GM11168 (cell line): ENCODE results near the gene AP2A2.

Experiments
- in situ Hi-C: fragments of 300-500 bp; cut with MboI; formaldehyde crosslinking; loops from one replicate; pipeline ENCODE4 v1.12.0; 2022; ENCODE audit warnings: low sequenced_read_pairs; ENCODE audit not compliant: unreplicated experiment

Gene AP2A2

DNA sequence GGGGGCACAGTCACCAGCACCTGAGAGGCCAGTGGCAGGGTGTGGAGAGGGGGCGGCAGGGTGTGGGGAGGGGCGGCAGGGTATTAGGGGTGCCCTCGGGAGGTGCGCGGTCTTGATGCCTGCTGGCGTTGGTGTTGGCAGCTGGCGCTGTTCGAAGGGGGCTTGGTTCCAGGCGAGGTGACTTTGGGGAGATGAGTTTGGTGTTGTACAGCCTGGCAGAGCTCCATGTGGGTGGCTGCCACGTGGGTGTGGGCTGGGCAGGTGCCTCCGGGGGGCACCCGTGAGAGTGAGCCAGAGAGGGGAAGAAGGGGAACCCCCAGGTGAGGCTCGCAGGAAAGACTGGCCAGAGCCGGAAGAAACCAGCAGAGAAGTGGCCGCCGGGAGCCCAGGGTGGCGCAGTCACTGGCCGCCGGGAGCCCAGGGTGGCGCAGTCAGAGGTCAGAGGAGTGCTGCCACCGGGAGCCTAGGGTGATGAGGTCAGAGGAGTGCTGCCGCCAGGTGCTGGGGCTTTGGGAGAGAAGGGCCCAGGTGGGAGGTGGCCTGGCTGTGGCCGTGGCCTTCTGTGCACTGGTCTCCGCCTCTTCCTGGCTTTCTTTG lies 66.1 kb downstream of the AP2A2 start:
- in situ Hi-C loops, result no loop called here

GRCh38 chr11:992577-992976 lies 66.9 kb downstream of the AP2A2 start:
- in situ Hi-C loops, result no loop called here

- in situ Hi-C loops, result no loop called here
Observed at GRCh38 chr11:993632-994167, 68.0 kb downstream of the AP2A2 start.

- in situ Hi-C loops, result no loop called here
Observed at GRCh38 chr11:995044-995751, 69.5 kb downstream of the AP2A2 start.

DNA sequence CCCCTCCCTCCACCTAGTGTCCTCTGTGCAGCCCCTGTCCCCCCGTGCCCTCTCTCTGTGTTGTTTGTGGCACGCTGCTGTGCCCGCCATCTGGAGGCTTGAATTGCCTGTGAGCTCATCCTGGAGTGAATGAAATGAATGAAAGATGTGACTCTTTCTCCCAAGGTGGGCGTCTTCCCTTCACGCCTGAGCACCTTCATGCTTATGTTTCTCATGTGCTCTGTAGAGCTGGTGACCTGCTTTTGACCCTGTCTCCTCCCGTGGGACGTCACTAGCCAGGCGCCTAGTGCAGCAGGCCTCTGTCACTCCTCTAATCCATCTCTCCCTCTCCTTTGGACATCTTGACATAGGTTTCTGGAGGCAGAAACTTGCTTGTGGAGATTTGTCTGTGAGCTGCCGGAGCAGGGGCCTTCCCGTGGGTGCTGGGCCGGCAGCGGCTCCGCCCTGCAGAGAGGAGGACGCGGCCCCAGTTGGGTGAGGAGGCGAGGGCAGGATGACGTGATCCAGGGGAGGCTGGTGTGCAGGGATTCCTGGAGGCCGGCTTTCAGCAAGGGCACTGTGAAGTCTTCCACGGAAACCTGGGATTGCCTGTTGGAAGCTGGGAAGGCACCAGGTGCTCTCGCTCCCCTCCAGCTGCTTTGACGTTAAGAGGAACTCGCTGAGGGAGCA lies 70.2 kb downstream of the AP2A2 start:
- in situ Hi-C loops, result no loop called here

- in situ Hi-C loops, result no loop called here
Observed at GRCh38 chr11:996681-997080, 71.0 kb downstream of the AP2A2 start.

GRCh38 chr11:997907-998306 lies 72.2 kb downstream of the AP2A2 start:
- in situ Hi-C loops, result no loop called here

- in situ Hi-C loops, result no loop called here
Observed at GRCh38 chr11:999009-999408, 73.3 kb downstream of the AP2A2 start.

GRCh38 chr11:1000357-1001278 lies 74.9 kb downstream of the AP2A2 start:
- in situ Hi-C loops, result no loop called here

DNA sequence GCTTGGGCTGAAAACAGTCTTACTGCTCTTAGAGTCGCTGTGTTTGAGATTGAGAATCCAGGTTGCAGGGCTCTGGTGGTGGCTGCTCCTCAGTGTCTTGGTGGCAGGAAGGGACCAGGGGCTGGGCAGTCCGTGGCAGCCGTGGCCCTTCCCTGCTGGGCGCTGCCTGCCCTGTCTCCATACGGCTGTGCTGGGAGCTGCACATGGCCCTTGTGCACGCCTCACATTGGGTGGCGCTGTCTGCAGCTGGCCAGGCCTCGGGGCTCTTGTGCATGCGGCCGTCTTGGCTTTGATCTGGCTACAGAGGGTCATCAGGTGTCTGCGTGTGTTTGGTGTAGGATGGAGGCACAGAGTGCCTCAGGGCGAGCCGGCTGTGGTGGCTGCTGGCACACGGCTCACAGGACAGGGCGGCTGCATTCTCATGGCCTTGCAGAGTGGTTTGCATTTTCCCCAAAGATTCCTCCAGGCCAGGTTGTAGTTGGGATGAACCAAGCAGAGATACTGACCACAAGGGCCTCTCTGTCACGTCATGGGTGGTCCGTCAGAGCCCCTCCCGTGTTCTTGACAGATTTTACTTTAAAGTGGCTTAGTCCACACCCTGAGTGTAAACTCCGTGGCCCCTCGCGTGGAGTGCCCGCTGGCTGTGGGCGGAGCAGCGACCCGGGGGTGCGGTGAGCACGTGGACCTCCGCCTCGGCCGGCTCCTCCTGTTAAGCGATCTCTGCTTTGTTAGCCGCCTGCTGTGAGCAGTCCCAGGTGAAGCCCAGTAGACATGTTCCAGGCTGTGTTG lies 76.1 kb downstream of the AP2A2 start:
- in situ Hi-C loops, result no loop called here

- in situ Hi-C loops, result no loop called here
Observed at GRCh38 chr11:1002406-1002984, 76.8 kb downstream of the AP2A2 start.

DNA sequence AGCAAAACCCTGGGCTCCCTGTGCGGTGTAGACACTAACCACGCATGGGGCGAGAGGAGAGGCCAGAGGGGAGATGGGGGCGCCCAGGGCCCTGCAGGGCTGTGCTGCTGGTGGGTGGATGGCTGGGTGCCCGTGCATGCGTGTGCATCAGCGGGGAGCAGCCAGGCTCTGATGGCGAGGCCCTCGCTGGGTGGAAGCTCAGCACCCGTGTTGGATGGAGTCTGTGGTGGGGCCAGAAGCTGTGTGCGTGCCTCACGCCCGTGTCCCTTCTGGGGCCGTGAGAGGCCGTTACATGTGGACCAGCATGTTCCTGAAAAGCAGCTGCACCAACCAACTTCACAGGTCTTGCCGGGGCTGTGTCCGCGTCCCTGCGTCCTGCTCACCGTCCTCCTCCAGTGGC lies 77.5 kb downstream of the AP2A2 start:
- in situ Hi-C loops, result no loop called here

- in situ Hi-C loops, result no loop called here
Observed at GRCh38 chr11:1005928-1006327, 80.3 kb downstream of the AP2A2 start.

DNA sequence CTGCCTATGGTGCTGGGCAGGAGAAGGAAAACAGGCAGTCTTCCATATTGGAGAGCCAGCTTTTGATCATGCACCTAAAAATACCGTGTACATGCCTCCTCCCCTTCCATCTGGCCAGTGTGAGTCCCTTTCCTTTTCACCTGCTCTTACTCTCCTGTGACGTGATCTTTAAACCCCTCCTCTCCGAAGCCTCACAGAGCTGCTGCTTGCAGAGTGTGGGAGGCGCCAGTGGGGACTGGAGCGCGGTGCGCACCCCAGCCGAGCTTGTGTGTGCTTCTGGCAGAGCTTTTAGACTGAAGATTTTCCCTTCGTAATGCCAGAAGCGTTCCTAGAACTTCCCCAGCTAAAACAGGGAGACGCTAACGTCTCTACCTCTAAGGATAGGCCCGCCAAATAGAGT lies 81.1 kb downstream of the AP2A2 start:
- in situ Hi-C loops, result no loop called here

GRCh38 chr11:1007279-1007678 lies 81.6 kb downstream of the AP2A2 start:
- in situ Hi-C loops, result no loop called here

DNA sequence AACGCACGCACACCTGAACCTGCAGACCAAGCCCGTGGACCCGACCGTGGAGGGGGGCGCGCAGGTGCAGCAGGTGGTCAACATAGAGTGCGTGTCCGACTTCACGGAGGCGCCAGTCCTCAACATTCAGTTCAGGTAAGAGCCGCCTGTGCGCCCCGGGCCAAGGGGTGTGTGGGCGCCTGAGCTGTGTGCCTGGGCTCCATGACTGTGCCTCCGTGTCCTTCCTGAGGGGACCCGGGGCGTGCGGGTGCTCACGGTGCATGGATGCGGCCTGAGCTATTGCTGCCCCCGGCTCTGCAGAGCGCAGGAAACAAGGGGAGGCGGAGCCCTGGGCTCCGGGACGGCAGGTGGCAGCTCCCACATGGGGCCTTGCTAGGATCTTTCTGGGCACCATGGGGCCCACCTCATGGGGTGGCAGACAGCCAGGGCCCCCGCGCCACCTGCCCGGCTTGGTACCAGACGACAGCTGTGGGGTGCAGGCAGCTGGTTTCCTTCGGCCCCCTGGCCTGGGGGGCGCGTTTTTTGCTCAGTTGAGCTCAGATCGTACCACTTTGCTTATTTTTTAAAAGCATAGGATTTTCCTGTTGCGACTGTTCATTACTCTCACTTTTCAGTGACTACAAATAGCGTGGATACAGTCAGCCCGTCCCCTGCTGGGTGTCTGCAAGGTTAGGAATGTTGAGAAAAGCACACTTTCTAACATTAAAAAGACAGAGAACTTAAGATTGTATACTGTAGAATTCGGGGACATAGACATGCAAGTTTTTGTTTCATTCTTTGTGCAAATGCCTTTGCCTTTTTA lies 82.5 kb downstream of the AP2A2 start:
- in situ Hi-C loops, result no loop called here

DNA sequence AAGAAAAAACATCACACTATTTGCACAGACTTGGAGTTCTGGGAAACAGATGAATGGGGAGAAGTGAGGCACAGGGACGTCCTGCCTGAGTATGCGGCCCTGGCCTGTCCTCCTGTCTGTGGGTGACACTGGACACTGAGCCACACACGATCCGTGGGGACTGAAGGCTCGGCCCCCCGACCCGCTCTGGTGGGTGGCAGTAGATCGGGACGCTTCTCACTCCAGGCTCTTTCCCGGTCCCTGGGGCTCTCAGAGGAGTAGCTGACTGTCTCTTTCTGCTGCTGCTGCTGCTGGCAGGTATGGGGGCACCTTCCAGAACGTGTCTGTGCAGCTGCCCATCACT lies 83.1 kb downstream of the AP2A2 start:
- in situ Hi-C loops, result no loop called here

DNA sequence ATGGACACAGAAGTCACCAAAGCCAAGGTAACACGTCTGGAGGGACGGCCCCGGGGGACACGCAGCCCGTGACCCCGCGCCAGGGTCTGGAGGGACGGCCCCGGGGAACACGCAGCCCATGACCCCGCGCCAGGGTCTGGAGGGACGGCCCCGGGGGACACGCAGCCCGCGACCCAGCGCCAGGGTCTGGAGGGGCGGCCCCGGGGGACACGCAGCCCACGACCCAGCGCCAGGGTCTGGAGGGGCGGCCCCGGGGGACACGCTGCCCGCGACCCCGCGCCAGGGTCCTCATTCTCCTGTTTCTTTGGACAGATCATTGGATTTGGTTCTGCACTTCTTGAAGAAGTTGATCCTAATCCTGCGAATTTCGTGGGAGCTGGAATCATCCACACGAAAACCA lies 83.7 kb downstream of the AP2A2 start:
- in situ Hi-C loops, result no loop called here

DNA sequence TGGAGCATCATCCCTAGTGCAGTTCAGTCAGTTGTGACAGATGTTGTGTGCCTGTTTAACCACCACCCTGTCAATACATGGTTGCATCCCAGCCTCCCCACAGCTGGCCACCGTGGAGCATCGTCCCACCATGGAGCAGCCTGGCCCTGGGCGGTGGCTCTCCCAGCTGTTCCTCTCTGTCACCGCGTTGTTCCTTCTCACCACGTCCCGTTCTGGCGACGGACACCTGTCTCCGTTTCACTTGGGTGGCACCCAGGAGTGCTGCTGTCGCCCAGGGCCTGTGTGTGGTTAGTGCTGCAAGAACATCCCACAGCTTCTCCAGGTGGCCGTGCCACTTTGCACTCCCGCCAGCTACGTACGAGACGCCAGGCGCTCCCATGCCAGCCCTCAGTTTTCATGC lies 84.3 kb downstream of the AP2A2 start:
- in situ Hi-C loops, result no loop called here
